GM12864 (cell line): ENCODE measurements around the gene ITGAE.
"Not testable (repeated sequence)": the region's sequence is repeated elsewhere in the genome, so short reads cannot be mapped to it uniquely, and the experiment has no call there.

Experiments
- DNase-seq: peaks from one replicate; pipeline ENCODE4 v3.0.0-alpha.2; 2011; ENCODE audit warnings: low read depth
- H3K4me3 ChIP-seq: 2 replicates; pipeline ENCODE4 v1.5.1; 2011; ENCODE audit warnings: mild to moderate bottlenecking, low read depth, low read length, control low read depth
- CTCF ChIP-seq: IDR thresholded peaks from 2 replicates; pipeline ENCODE4 v1.5.1; 2011; ENCODE audit warnings: low read depth, mild to moderate bottlenecking, moderate library complexity, low read length, control low read depth, inconsistent platforms; ENCODE audit errors: missing control alignments

The ITGAE gene

GRCh38 chr17:3800362-3801271 is at the start of gene ITGAE:
ITGAE (minus strand) TSS chr17:3801188; CDS start chr17:3801144, 44 bp downstream.
- TF ChIP-seq CTCF, result no peak
- H3K4me3 ChIP-seq, result no peak within 1 kb of the TSS
- no peak for DNase-seq

GRCh38 chr17:3848229-3848835 is 47.3 kb upstream of the ITGAE start:
- no peak for TF ChIP-seq CTCF
- H3K4me3 ChIP-seq, result no peak overlapping the region
- no peak for DNase-seq

- TF ChIP-seq CTCF, result no peak
- DNase-seq, result no peak
- H3K4me3 ChIP-seq, result no peak overlapping the region
Observed at GRCh38 chr17:3847165-3847670, 46.2 kb upstream of the ITGAE start.

- no peak for TF ChIP-seq CTCF
- no peak overlapping the region for H3K4me3 ChIP-seq
- DNase-seq, result no peak
Observed at GRCh38 chr17:3846437-3847164, 45.6 kb upstream of the ITGAE start.

GRCh38 chr17:3845621-3846436 is 44.8 kb upstream of the ITGAE start, which contains the start of gene NCBP3:
NCBP3 (minus strand) TSS chr17:3846246; CDS start chr17:3846223, 23 bp downstream.
- peak; percentile 79 for TF ChIP-seq CTCF
- peak within 1 kb of the TSS; percentile 93 for H3K4me3 ChIP-seq
- peak; percentile 78 for DNase-seq

- peak overlapping the region; percentile 93 for H3K4me3 ChIP-seq
- DNase-seq, result peak; percentile 19
- TF ChIP-seq CTCF, result no peak
Observed at GRCh38 chr17:3845291-3845620, 44.3 kb upstream of the ITGAE start.

GRCh38 chr17:3844556-3844955 is 43.6 kb upstream of the ITGAE start:
- H3K4me3 ChIP-seq, DNase-seq: not testable (repeated sequence)
